NCI-H1048 (cell line): Measurements from ENCODE around the gene S100PBP.

Experiments used
- DNase-seq: peaks from one replicate; lab custom pipeline; 2025; lab: John Stamatoyannopoulos, UW

S100PBP gene

GRCh38 chr1:32828341-32828740 lies 10.9 kb downstream of the S100PBP start:
- DNase-seq: no peak

GRCh38 chr1:32830092-32830852 lies 12.8 kb downstream of the S100PBP start:
- DNase-seq: no peak

GRCh38 chr1:32831878-32832277 lies 14.4 kb downstream of the S100PBP start:
- DNase-seq: no peak

GRCh38 chr1:32848354-32849063 lies 31.1 kb downstream of the S100PBP start:
- DNase-seq: no peak

- DNase-seq: no peak
Measured at GRCh38 chr1:32855861-32856617, 38.6 kb downstream of the S100PBP start.

GRCh38 chr1:32858136-32858535 lies 40.7 kb downstream of the S100PBP start:
- DNase-seq: no peak

- DNase-seq: no peak
Measured at GRCh38 chr1:32858791-32859190, 41.3 kb downstream of the S100PBP start.

GRCh38 chr1:32859915-32860314 lies 42.5 kb downstream of the S100PBP start:
- DNase-seq: no peak

- DNase-seq: no peak
Measured at GRCh38 chr1:32860566-32860965, 43.1 kb downstream of the S100PBP start.

GRCh38 chr1:32861904-32862695 lies 44.6 kb downstream of the S100PBP start:
- no peak for DNase-seq

GRCh38 chr1:32863218-32863880 lies 45.9 kb downstream of the S100PBP start:
- no peak for DNase-seq

- DNase-seq: no peak
Measured at GRCh38 chr1:32863881-32864245, 46.4 kb downstream of the S100PBP start.

GRCh38 chr1:32864375-32865019 lies 47.0 kb downstream of the S100PBP start:
- DNase-seq: no peak

- DNase-seq: no peak
Measured at GRCh38 chr1:32865639-32866405, 48.4 kb downstream of the S100PBP start.

GRCh38 chr1:32867151-32867550 lies 49.7 kb downstream of the S100PBP start:
- no peak for DNase-seq

GRCh38 chr1:32867671-32868070 lies 50.2 kb downstream of the S100PBP start:
- DNase-seq: no peak

- no peak for DNase-seq
Measured at GRCh38 chr1:32868085-32868484, 50.6 kb downstream of the S100PBP start.

- no peak for DNase-seq
Measured at GRCh38 chr1:32868806-32869455, 51.5 kb downstream of the S100PBP start.

- DNase-seq: no peak
Measured at GRCh38 chr1:32869923-32870614, 52.6 kb downstream of the S100PBP start.
